GM19240 (cell line): ENCODE measurements around the gene PLSCR3.

Experiments used
- DNase-seq: peaks from one replicate; pipeline ENCODE4 v3.0.0; 2011; ENCODE audit warnings: low spot score; ENCODE audit not compliant: insufficient read length

Gene PLSCR3

DNA sequence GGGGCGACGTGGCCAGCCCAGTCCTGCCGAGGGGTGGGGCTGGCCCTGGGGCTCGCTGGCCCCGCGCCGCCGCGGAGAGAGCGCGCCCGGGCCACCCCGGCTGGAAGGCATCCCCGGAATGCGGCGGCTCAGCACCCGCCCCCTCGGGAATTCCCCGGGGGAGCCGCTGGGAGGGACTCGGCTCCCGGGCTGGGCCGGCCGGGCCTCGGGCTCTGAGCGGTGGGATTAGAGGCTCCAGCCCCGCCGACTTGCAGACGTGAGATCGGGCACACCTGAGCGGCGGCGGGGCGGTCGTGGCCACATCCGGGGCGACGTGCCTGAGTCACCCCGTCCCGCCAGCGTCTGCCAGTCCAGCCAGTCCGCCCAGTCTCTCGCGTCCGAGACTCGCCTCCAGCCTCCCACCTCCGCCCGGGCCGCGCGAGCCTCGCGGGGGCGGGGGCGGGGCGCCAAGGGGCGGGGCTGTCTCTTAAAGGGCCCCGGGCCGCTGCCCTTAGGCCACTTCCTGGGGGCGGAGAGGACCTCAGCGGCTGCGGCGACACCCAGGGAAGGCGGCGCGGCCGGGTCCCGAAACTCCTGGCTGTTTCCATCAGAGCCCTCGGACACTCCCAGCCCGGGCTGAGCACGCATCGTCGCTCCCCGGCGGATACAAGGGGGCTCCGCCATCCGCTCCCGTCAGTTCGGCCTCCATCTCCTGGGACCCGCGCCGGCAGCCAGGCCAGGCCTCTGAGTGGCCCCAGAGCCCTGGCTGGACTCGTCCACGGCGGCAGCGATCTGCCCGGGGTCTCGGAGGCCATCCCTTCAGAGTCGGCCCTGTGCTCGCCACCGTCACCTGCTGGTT lies 42.4 kb downstream of the PLSCR3 start, which contains the start of gene KCTD11:
Gene KCTD11, plus strand, starts transcription at position 498 of the 838 bp plus-strand sequence.
- peak; percentile 89 for DNase-seq

GRCh38 chr17:7348478-7349242 lies 45.7 kb downstream of the PLSCR3 start:
- no peak for DNase-seq

GRCh38 chr17:7347630-7348477 lies 46.5 kb downstream of the PLSCR3 start:
- no peak for DNase-seq

GRCh38 chr17:7346761-7347614 lies 47.3 kb downstream of the PLSCR3 start:
- DNase-seq: no peak

DNA sequence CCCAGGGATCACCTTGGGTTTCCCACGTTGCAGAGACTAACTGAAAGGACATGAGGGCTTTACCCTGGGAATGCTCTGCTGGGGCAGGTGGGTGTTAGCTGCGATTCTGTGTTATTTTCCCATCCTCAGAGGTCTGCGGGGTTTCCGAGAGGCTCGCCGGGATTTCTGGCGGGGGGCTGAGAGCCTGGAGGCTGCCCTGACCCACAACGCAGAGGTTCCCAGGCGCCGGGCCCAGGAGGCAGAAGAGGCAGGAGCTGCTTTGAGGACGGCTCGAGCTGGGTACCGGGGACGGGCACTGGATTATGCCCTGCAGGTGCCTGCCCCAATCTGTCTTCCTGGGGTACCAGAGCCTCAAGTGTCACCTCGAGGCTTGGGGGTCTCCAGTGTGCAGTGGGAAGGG lies 51.1 kb downstream of the PLSCR3 start:
- no peak for DNase-seq

GRCh38 chr17:7341842-7342241 lies 52.5 kb downstream of the PLSCR3 start:
- no peak for DNase-seq

- no peak for DNase-seq
Observed at GRCh38 chr17:7340179-7340578, 54.1 kb downstream of the PLSCR3 start.
